ENCODE data around the gene ARSA.
A peak's percentile ranks its signal among the peaks of the same experiment; 100 is the strongest.

ARSA gene

GRCh38 chr22:50676180-50676636 is 48.3 kb upstream of the ARSA start:
- no peak for ATAC-seq
- no peak for TF ChIP-seq PPARA (CRISPR knock-in tag; IDR thresholded peaks at IDR 0.05; ENCODE audit: borderline replicate concordance)

- no peak for TF ChIP-seq GLIS3 (CRISPR knock-in tag; IDR thresholded peaks at IDR 0.05)
- no peak for TF ChIP-seq BACH2 (CRISPR knock-in tag; IDR thresholded peaks at IDR 0.05; ENCODE audit: borderline replicate concordance)
- no peak for TF ChIP-seq ZFP30 (CRISPR knock-in tag; IDR thresholded peaks at IDR 0.05)
- no peak for TF ChIP-seq ZNF8 (CRISPR knock-in tag; IDR thresholded peaks at IDR 0.05)
- no peak for TF ChIP-seq SNAI2 (CRISPR knock-in tag; IDR thresholded peaks at IDR 0.05)
- no peak for TF ChIP-seq ESRRG (CRISPR knock-in tag; IDR thresholded peaks at IDR 0.05)
- no peak for TF ChIP-seq CSRNP3 (CRISPR knock-in tag; IDR thresholded peaks at IDR 0.05)
- TF ChIP-seq POU6F1 (CRISPR knock-in tag; IDR thresholded peaks at IDR 0.05; ENCODE audit: borderline replicate concordance, low read depth) = no peak
- no peak for TF ChIP-seq ISL1 (CRISPR knock-in tag; IDR thresholded peaks at IDR 0.05)
- TF ChIP-seq ZFP3 (CRISPR knock-in tag; IDR thresholded peaks at IDR 0.05) = no peak
- TF ChIP-seq TOX (CRISPR knock-in tag; IDR thresholded peaks at IDR 0.05; ENCODE audit: borderline replicate concordance) = no peak
- TF ChIP-seq PPARA (CRISPR knock-in tag; IDR thresholded peaks at IDR 0.05; ENCODE audit: borderline replicate concordance) = no peak
- no peak for TF ChIP-seq CSDC2 (CRISPR knock-in tag; IDR thresholded peaks at IDR 0.05)
- no peak for TF ChIP-seq TCF4 (CRISPR knock-in tag; IDR thresholded peaks at IDR 0.05; ENCODE audit: borderline replicate concordance)
- no peak; the same call in 1 of the 3 replicates for ATAC-seq
These were observed 47.7 kb upstream of the ARSA start for GRCh38 chr22:50675553-50676179.

GRCh38 chr22:50674606-50675552 is 46.9 kb upstream of the ARSA start:
- ATAC-seq = peak; percentile 59
- TF ChIP-seq BACH2 (CRISPR knock-in tag; IDR thresholded peaks at IDR 0.05; ENCODE audit: borderline replicate concordance) = no peak
- TF ChIP-seq GLIS3 (CRISPR knock-in tag; IDR thresholded peaks at IDR 0.05) = no peak
- no peak for TF ChIP-seq TOX (CRISPR knock-in tag; IDR thresholded peaks at IDR 0.05; ENCODE audit: borderline replicate concordance)
- no peak for TF ChIP-seq POU6F1 (CRISPR knock-in tag; IDR thresholded peaks at IDR 0.05; ENCODE audit: borderline replicate concordance, low read depth)
- no peak for TF ChIP-seq ZFP3 (CRISPR knock-in tag; IDR thresholded peaks at IDR 0.05)
- no peak for TF ChIP-seq PATZ1 (CRISPR knock-in tag; IDR thresholded peaks at IDR 0.05; ENCODE audit: borderline replicate concordance)
- no peak for TF ChIP-seq SNAI2 (CRISPR knock-in tag; IDR thresholded peaks at IDR 0.05)
- TF ChIP-seq ISL1 (CRISPR knock-in tag; IDR thresholded peaks at IDR 0.05) = no peak
- no peak for TF ChIP-seq ZC3H10 (CRISPR knock-in tag; IDR thresholded peaks at IDR 0.05)
- TF ChIP-seq CSDC2 (CRISPR knock-in tag; IDR thresholded peaks at IDR 0.05) = no peak

- ATAC-seq = no peak
- TF ChIP-seq PPARA (CRISPR knock-in tag; IDR thresholded peaks at IDR 0.05; ENCODE audit: borderline replicate concordance) (no peak), TCF4 (CRISPR knock-in tag; IDR thresholded peaks at IDR 0.05; ENCODE audit: borderline replicate concordance) (no peak)
These were observed 46.2 kb upstream of the ARSA start for GRCh38 chr22:50674130-50674500.

All from SK-N-SH treated with all-trans-retinoic acid at 6 μM for 48 hours (cell line).